Measurements from ENCODE around the gene KNSTRN.
A peak's percentile ranks its signal among the peaks of the same experiment; 100 is the strongest.

KNSTRN gene, protein sequence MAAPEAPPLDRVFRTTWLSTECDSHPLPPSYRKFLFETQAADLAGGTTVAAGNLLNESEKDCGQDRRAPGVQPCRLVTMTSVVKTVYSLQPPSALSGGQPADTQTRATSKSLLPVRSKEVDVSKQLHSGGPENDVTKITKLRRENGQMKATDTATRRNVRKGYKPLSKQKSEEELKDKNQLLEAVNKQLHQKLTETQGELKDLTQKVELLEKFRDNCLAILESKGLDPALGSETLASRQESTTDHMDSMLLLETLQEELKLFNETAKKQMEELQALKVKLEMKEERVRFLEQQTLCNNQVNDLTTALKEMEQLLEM

DNA sequence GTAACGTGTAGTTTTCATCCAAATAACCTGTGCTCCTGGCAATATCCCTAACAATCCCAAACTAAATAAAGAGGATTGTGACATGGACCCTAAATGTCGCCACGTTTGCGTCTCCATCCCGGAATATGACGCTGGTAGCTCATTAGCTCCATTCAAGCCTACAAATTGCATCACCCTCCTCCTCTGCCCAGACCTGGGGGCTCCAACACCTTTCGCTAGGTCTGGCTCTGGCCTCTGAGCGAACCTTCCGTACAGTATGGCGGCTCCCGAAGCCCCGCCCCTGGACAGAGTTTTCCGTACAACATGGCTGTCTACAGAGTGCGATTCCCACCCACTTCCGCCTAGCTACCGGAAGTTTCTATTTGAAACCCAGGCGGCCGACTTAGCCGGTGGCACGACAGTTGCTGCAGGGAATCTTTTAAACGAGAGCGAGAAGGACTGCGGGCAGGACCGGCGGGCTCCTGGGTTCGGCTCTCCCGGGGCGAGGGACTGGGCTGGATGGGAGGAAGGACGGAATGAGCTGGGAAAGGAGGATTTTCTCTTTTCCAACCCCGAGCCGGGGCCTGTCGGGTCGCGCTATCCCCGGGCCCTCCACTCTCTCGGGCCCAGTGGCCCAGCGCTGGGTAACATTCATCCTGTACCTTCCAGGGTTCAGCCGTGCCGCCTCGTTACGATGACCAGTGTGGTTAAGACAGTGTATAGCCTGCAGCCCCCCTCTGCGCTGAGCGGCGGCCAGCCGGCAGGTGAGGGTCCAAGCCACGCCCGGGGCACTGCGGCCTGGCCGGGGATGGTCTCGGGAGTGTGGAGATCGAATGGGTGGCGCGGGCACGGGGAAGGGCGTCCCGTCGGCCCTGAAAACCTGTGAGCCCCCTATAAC lies at the start of gene KNSTRN:
Gene KNSTRN (plus strand): TSS at position 142 of the 877 bp plus-strand sequence. CDS start 115 bp downstream, at position 257.
- DNase-seq: peak in 13 of 14 donors; percentile 41 to 88 (median 79)

- DNase-seq: peak in 9 of 14 donors; percentile 25 to 72 (median 50)
Observed at GRCh38 chr15:40333922-40334492, 48.5 kb upstream of the KNSTRN start.

DNA sequence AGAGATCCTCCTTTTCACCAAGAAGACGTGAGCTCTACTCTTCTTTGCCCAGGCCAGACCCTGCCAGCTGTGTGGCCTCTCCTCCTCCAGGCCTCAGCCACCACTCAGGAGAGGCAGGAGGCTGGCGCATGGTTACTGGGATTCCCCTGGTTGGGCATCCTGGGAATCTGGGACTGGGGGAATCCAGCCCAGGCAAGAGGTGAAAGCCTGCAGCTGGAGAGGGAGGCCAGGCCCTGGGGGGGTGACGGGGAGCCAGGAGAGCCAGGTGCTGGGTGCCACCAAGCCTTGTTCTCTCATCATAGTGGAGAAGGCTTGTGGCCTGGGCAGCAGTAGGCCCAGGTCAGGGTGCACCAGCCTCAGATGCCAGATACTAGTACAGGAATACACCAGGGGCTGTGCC lies 48.0 kb upstream of the KNSTRN start:
- no peak for DNase-seq

DNA sequence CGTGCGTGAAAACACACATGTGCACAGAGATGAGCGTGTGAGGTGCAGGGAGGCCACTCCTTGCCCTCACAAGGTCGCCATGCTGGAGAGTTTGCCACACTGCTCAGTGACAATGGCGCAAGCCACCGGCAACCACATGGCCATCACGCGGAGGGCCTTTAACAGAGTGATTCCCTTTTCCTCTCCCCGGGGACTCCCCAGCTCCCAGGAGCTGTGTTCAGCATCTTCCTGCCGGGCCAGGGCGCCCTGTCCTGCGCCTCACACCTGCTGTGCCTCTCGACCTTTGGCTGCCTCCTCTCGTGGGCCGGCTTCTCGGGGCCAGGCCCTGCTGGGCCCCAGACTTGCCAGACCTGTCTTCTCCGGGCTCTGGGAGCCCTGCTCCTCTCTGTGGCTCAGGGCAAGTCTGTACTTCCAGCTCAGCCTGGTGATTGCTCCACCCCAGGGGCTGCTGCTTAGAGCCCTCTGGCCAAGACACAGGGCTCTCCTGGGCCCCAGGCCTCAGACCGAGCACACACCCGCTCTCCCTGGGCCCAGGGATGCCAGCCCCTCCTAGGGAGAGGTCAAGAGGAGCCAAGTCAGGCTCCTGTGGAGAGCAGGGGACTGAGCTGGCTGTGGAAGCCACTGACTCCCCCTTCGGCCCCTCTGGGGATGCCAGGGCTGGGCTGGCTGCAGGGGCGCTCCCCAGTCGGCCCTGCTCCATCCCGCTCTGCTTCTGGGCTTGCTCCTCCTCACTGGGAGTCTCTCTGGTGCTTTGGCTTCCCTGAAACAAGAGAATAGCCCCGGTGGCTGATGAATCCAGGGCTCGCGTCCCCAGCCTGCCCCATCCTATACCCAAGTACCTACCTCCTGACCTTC lies 47.4 kb upstream of the KNSTRN start:
- DNase-seq: no peak

DNA sequence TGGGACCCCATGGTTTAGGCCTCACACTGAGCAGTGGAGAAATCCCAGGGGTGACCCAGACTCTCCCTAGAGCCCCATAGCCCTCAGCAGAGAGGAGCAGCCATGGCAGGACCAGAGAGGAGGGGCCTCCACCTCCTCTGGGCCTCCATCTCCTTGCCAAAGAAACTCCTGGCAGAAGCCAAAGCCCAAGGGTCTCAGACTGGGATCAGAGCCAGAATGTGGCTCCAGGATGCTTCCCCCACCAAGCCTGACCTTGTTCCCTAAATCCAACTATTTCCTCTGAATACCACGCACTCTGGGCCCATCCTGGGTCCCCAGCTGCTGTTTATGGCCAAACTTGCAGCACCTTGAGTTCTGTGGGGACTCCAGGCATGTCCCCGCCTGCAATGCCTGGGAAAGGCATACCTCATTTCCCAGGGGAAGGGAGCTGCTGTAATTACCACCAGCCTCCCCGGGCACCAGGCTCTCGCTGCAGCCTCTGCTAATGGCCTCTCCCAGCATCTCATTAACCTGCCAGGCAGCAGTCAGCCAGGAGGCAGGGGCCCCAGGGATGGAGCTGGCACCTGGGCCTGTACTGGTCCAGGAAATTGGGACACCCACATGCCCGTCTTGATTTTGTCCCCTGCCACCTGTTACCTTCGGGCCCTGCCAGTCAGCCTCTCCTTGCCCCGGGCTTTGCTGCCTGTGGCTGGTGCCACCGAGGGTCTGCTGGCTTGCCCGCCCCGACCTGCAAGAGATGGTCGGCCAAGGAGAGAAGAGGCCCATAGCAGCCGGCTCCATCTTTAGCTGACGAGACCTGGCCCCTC lies 46.4 kb upstream of the KNSTRN start:
- DNase-seq: no peak

DNA sequence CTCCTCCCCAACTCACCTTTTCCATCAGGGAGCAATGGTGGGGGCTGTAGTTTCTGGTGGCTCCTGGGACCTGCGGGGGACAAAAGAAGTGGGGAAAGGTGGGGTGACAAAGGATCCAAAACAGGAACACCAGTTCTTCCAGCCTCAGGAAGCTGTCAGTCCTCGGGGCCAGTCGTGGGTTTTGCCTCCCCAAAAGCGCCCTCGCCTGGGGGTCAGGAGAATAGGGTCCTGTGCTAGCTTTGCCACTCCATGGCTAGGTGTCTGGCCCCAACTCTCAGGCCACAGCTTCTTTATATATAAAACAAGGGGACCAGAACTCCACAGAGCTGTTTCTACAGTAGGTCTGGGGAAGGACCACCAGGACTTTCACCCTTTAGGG lies 45.8 kb upstream of the KNSTRN start:
- DNase-seq: peak in 1 of 14 donors; percentile 14

DNA sequence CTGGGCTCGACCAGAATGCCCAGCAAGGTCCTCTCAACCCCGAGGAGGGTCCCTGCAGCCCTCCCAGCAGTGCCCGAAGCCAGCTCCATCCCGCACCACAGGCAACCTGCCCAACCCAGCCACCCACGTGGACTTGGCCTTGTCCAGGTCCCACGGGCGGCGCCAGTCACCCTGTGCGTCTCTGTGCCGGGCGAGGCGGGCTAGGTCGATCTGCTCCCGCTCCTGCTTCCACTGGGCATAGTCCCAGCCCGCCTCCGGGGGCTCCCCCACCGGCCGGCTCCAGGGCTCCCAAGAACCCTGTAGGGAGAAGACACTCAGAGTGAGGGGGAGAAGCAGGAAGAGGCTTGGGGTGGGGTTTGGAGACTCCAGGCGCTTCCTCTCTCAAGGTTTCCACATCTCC lies 44.9 kb upstream of the KNSTRN start:
- DNase-seq: no peak

DNA sequence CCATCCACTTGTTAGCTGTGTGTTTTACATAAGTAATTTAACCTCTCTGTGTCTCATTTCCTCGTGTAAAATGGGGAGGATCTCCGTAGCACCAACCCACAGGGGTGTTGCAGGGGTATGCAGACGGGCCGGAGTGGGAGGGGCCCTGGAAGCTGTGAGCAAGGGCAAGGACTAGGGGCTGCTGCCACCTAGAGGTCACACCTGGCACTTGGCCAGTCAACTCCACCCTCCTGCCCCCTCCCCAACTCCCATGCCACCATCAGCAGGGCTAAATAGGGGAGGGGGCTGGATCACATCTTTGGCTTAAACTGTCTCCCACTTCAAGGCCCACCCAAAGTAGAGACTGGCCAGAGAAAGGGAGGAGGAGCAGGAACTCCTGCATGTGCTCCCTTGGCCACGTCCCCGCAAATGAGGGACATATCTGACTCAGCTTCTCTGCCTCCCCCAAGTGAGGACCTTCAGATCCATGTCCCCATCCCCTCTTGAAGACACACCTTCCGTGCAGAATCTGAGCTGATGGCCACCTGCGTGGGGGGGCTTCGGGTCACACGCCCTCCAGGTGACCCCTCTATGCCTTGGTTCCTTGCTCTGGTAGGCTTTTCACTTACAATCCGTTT lies 44.4 kb upstream of the KNSTRN start:
- peak in 9 of 14 donors; percentile 16 to 55 (median 30) for DNase-seq

DNA sequence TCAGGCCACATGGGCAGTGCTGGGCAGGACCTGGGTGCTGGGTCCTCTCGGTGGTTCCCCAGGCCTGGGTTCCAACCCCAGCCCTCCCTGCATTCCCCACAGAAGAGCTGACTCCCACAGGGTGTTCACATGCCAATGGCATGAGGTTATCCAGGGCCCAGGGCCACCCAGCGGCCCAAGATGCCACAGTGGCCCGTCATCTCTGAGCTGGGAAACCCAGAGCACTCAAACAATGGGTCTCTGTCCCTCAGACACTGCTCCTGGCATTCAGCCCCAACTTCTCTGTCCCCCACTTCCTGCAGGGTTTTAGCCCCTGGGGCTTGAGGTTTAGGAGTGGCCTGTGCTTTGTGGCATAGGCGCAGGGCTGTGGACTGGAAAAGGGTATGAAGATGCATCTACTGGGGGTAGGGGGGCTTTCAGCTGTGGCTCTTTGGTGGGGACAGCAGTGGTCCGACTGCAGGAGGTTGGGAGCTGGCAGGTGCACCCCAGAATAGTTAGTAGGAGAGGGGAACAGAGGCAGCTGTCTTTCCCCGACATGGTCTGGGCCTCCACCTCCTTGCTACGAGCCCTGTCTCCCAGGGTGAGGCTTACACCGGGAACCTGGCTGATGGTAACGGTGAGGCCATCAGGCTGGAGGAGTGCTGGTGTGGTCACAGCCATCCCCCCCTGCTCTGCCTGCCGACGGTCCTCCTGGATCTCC lies 43.5 kb upstream of the KNSTRN start:
- DNase-seq: peak in 10 of 14 donors; percentile 18 to 81 (median 48)

GRCh38 chr15:40339621-40339945 lies 42.9 kb upstream of the KNSTRN start:
- peak in 2 of 14 donors; percentile 58 to 61 for DNase-seq

GRCh38 chr15:40340038-40340739 lies 42.3 kb upstream of the KNSTRN start:
- peak in 12 of 14 donors; percentile 39 to 90 (median 83) for DNase-seq

- peak; percentile 24 to 91 (median 86) for DNase-seq
Observed at GRCh38 chr15:40340740-40341400, 41.7 kb upstream of the KNSTRN start, which contains the start of gene CCDC9B. Gene CCDC9B (minus strand): TSS chr15:40340939. CDS start chr15:40340819, 120 bp downstream.

- peak in 1 of 14 donors; percentile 12 for DNase-seq
Observed at GRCh38 chr15:40342416-40343320, 39.9 kb upstream of the KNSTRN start.

DNA sequence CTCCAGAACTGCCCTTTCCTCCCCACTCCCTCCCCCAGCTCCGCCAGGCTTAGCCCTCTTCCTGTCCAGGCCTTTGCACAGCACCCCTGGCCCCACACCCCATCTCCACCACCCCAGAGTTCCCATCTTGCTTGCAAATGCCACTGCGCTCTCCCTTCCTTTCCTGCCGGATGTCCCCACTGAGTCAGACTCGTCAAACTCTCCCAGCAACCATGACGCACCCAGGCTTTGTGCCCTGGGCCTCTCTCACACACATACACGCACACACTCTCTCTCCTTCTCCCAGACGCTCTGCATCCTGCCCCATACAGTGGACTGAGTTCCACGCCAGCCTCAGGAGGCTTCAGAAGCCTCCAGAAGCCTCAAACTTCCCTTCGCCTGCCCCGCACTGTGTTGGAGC lies 39.0 kb upstream of the KNSTRN start:
- peak in 1 of 14 donors; percentile 32 for DNase-seq

GRCh38 chr15:40344217-40344616 lies 38.3 kb upstream of the KNSTRN start:
- no peak for DNase-seq

GRCh38 chr15:40344631-40345120 lies 37.8 kb upstream of the KNSTRN start:
- DNase-seq: peak in 10 of 14 donors; percentile 18 to 76 (median 30)

GRCh38 chr15:40345225-40345866 lies 37.2 kb upstream of the KNSTRN start:
- no peak for DNase-seq

Data from C1 segment of cervical spinal cord (tissue), 14 donors.